Fibroblast of gingiva (primary cell): Measurements from ENCODE around the gene TP53BP1.
A peak's percentile ranks its signal among the peaks of the same experiment; 100 is the strongest.

ENCODE experiments used
- DNase-seq: peaks from one replicate; pipeline ENCODE4 v3.0.0-alpha.2; 2011; ENCODE audit warnings: low read depth

The TP53BP1 gene

GRCh38 chr15:43489191-43489590 is 3.8 kb downstream of the TP53BP1 start:
- no peak for DNase-seq

GRCh38 chr15:43488790-43489189 is 4.2 kb downstream of the TP53BP1 start:
- DNase-seq = no peak

GRCh38 chr15:43487271-43487895 is 5.6 kb downstream of the TP53BP1 start:
- DNase-seq = peak; percentile 40

GRCh38 chr15:43484455-43484854 is 8.5 kb downstream of the TP53BP1 start:
- no peak for DNase-seq

- DNase-seq = peak; percentile 42
These were observed 9.4 kb downstream of the TP53BP1 start for GRCh38 chr15:43483297-43484128.

GRCh38 chr15:43473885-43474284 is 19.1 kb downstream of the TP53BP1 start:
- DNase-seq = no peak

GRCh38 chr15:43471975-43472374 is 21.0 kb downstream of the TP53BP1 start:
- no peak for DNase-seq

- DNase-seq = no peak
These were observed 23.1 kb downstream of the TP53BP1 start for GRCh38 chr15:43469867-43470266.

- peak; percentile 87 for DNase-seq
These were observed 27.9 kb downstream of the TP53BP1 start for GRCh38 chr15:43465100-43465499.

GRCh38 chr15:43463998-43464397 is 29.0 kb downstream of the TP53BP1 start:
- no peak for DNase-seq

GRCh38 chr15:43463507-43463906 is 29.4 kb downstream of the TP53BP1 start:
- DNase-seq = peak; percentile 32

- DNase-seq = peak; percentile 5
These were observed 43.0 kb downstream of the TP53BP1 start for GRCh38 chr15:43449981-43450380.

- no peak for DNase-seq
These were observed 46.6 kb downstream of the TP53BP1 start for GRCh38 chr15:43446344-43446743.

GRCh38 chr15:43441316-43441715 is 51.6 kb downstream of the TP53BP1 start:
- DNase-seq = peak; percentile 59

- DNase-seq = peak; percentile 97
These were observed 52.2 kb downstream of the TP53BP1 start for GRCh38 chr15:43440721-43441281.

- no peak for DNase-seq
These were observed 53.7 kb downstream of the TP53BP1 start for GRCh38 chr15:43439268-43439667.

- DNase-seq = no peak
These were observed 56.6 kb downstream of the TP53BP1 start for GRCh38 chr15:43436395-43436794.

- no peak for DNase-seq
These were observed 58.5 kb downstream of the TP53BP1 start for GRCh38 chr15:43434446-43434845.

GRCh38 chr15:43433661-43434303 is 59.2 kb downstream of the TP53BP1 start:
- no peak for DNase-seq

- DNase-seq = no peak
These were observed 59.8 kb downstream of the TP53BP1 start for GRCh38 chr15:43433165-43433564.

GRCh38 chr15:43429687-43430086 is 63.3 kb downstream of the TP53BP1 start:
- peak; percentile 6 for DNase-seq

GRCh38 chr15:43423793-43424192 is 69.2 kb downstream of the TP53BP1 start:
- no peak for DNase-seq

- DNase-seq = no peak
These were observed 72.1 kb downstream of the TP53BP1 start for GRCh38 chr15:43420876-43421275.
